RWPE1 (cell line): ENCODE results near the gene C11orf98.
A peak's percentile ranks its signal among the peaks of the same experiment; 100 is the strongest.
"Not testable (repeated sequence)": the region's sequence is repeated elsewhere in the genome, so short reads cannot be mapped to it uniquely, and the experiment has no call there.

ENCODE experiments used
- CTCF ChIA-PET: fragments of 350-600 bp; sonication (Branson Sonifier 250); formaldehyde crosslinking; extraction: SDS; loops from one replicate; lab custom pipeline; 2021; lab: Yijun Ruan, JAX
- POLR2A ChIA-PET: fragments of 400-600 bp; formaldehyde crosslinking; extraction: SDS; loops from one replicate; lab custom pipeline; 2020; ENCODE audit warnings: antibody characterized with exemption; ENCODE audit not compliant: low non-redundant PET; lab: Yijun Ruan, JAX
- DNase-seq: peaks from one replicate; pipeline ENCODE4 v3.0.0; 2012; ENCODE audit warnings: low spot score
- H3K27ac ChIP-seq: fragments of 450-650 bp; 2 replicates; pipeline ENCODE4 v1.5.1; 2017
- CTCF ChIP-seq: fragments of 450-650 bp; conservative IDR thresholded peaks from 2 replicates; pipeline ENCODE4 v1.5.1; 2017; ENCODE audit warnings: low read depth, mild to moderate bottlenecking

Gene C11orf98

GRCh38 chr11:62705413-62705812 lies 40.4 kb upstream of the C11orf98 start:
- CTCF ChIA-PET: interaction anchor here (0.6 to 1.7 kb wide), 4 partner anchors 20 to 160 kb away, joined by 3 to 8 read pairs (median 3); no protein-coding TSS in a partner anchor

GRCh38 chr11:62703921-62704320 lies 38.9 kb upstream of the C11orf98 start:
- POLR2A ChIA-PET: not testable (repeated sequence)

More at GRCh38 chr11:62705413-62705812, 40.4 kb upstream of the C11orf98 start:
- DNase-seq: no peak
- no peak; the same call in 1 of the 2 replicates for TF ChIP-seq CTCF
- POLR2A ChIA-PET: interaction anchor here (0.7 kb wide), 1 partner anchor 24 kb away, joined by 6 read pairs; no protein-coding TSS in a partner anchor
- peak overlapping the region; percentile 98 for H3K27ac ChIP-seq

DNA sequence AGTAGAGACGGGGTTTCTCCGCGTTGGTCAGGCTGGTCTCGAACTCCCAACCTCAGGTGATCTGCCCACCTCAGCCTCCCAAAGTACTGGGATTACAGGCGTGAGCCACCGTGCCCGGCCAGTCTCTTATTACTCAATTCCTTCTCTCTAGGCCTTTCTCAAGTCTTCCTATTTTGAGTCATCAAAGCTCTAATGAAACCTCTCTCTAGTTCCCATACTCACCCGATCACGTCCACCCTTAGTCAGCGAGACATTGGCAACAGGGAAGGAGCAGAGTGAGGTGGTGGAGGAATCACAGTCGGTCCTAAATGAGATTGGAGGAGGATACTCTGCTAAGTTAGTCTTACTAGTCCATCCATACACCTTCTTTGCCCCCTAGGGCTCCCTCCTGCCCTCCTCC lies 37.2 kb upstream of the C11orf98 start:
- no peak overlapping the region; the same call in 1 of the 2 replicates for H3K27ac ChIP-seq
- ChIA-PET CTCF (interaction anchor here (0.7 to 1.0 kb wide), 2 partner anchors 85 to 1652 kb away, joined by 3 read pairs; partner anchors contain the start of gene TMEM179B), POLR2A (no interaction called here)

More at GRCh38 chr11:62703921-62704320, 38.9 kb upstream of the C11orf98 start:
- DNase-seq: not testable (repeated sequence)
- H3K27ac ChIP-seq: peak overlapping the region; percentile 44
- CTCF ChIA-PET: interaction anchor here (0.7 to 0.8 kb wide), 2 partner anchors 93 to 913 kb away, joined by 3 to 5 read pairs; no protein-coding TSS in a partner anchor

DNA sequence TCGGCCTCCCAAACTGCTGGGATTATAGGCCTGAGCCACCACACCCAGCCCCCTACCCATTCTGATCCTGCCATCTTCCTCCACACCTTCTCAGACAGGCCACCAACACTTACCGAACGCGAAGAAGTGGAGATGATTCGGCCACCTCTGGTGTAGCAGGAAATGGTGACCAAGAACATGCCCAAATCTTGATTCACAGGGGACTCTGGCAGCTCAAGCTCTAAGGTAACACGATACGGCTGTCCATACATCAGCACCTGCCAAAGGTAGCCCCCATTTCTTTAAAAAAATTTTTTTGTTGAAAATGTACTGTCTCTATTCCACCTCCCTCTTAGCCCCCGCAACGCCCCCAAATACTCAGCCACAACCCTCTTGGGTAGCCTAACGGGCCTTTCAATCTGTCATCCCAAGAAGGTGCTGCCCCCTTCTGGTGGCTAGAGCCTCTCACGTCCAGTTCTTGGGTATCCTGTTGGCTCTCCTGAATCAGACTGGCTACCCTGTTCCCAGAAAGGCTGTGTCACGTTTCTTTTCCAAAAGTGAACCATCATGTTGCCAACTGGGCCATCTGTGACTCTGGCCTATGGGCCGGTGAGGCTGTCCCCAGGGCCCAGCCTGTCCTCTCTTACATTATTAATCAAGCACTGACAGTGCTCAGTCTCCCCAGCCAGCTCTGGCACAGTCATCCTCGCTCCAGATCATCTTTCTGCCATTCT lies 29.6 kb upstream of the C11orf98 start:
- H3K27ac ChIP-seq: peak overlapping the region; percentile 54
- CTCF ChIA-PET: interaction anchor here (0.6 to 1.8 kb wide), 4 partner anchors 12 to 18 kb away, joined by 3 to 17 read pairs (median 5); partner anchors contain the start of genes BSCL2 and GNG3
- POLR2A ChIA-PET: no interaction called here
- TF ChIP-seq CTCF: peak; percentile 74
- DNase-seq: no peak

More for the DNA sequence above, 37.2 kb upstream of the C11orf98 start:
- DNase-seq: no peak
- TF ChIP-seq CTCF: no peak

GRCh38 chr11:62693624-62694023 lies 28.6 kb upstream of the C11orf98 start:
- DNase-seq, POLR2A ChIA-PET: not testable (repeated sequence)
- CTCF ChIA-PET: interaction anchor here (0.6 to 1.8 kb wide), 3 partner anchors 12 to 24 kb away, joined by 6 to 17 read pairs (median 7); partner anchors contain the start of genes BSCL2 and GNG3
- peak overlapping the region; percentile 54 for H3K27ac ChIP-seq

- peak; percentile 61 for DNase-seq
- CTCF ChIA-PET: interaction anchor here (0.6 to 1.9 kb wide), 3 partner anchors 9 to 97 kb away, joined by 3 to 8 read pairs (median 3); no protein-coding TSS in a partner anchor
- POLR2A ChIA-PET: interaction anchor here (0.7 to 1.1 kb wide), 2 partner anchors 44 to 166 kb away, joined by 3 to 4 read pairs; no protein-coding TSS in a partner anchor
These were observed 24.6 kb upstream of the C11orf98 start, which contains the start of gene LRRN4CL for GRCh38 chr11:62689421-62690183. LRRN4CL (minus strand) TSS chr11:62689530; CDS start chr11:62688508, 1,022 bp downstream.

More at GRCh38 chr11:62689421-62690183, 24.6 kb upstream of the C11orf98 start, which contains the start of gene LRRN4CL:
- TF ChIP-seq CTCF: no peak
- peak within 1 kb of the TSS; percentile 70 for H3K27ac ChIP-seq
